LNCaP clone FGC (cell line): Measurements from ENCODE around the gene RDH16.
"Not testable (repeated sequence)": the region's sequence is repeated elsewhere in the genome, so short reads cannot be mapped to it uniquely, and the experiment has no call there.

Experiments
- DNase-seq: peaks from one replicate; pipeline ENCODE4 v3.0.0-alpha.2; 2011; ENCODE audit warnings: low read depth
- H3K4me3 ChIP-seq: 2 replicates; pipeline ENCODE4 v1.5.1; 2011; ENCODE audit warnings: mild to moderate bottlenecking, low read depth, low read length, control low read depth
- TF ChIP-seq, protein P1 (sequence below): IDR thresholded peaks from 2 replicates; pipeline ENCODE4 v1.5.1; 2012; ENCODE audit warnings: mild to moderate bottlenecking; ENCODE audit not compliant: control insufficient read depth, insufficient read depth; ENCODE audit errors: extremely low read depth

RDH16 gene

DNA sequence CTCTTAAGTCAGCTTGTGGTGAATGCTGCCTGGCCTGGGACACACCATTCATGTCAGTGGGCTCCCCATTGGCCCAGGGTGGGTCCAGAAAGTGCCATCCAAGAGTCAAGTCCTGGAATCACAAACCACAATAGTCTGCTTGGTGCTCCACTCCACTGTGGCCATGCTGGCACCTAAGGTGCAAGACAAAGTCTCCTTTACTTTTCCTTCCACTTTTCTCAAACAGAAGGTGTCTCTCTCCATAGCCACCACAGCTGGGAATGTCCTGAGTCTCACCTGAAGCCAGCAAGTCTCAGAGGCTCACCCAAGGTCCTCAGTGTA, 9.0 kb downstream of the RDH16 start:
- DNase-seq, result no peak
- no peak overlapping the region for H3K4me3 ChIP-seq
- TF ChIP-seq, protein P1, sequence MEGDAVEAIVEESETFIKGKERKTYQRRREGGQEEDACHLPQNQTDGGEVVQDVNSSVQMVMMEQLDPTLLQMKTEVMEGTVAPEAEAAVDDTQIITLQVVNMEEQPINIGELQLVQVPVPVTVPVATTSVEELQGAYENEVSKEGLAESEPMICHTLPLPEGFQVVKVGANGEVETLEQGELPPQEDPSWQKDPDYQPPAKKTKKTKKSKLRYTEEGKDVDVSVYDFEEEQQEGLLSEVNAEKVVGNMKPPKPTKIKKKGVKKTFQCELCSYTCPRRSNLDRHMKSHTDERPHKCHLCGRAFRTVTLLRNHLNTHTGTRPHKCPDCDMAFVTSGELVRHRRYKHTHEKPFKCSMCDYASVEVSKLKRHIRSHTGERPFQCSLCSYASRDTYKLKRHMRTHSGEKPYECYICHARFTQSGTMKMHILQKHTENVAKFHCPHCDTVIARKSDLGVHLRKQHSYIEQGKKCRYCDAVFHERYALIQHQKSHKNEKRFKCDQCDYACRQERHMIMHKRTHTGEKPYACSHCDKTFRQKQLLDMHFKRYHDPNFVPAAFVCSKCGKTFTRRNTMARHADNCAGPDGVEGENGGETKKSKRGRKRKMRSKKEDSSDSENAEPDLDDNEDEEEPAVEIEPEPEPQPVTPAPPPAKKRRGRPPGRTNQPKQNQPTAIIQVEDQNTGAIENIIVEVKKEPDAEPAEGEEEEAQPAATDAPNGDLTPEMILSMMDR, result no peak

DNA sequence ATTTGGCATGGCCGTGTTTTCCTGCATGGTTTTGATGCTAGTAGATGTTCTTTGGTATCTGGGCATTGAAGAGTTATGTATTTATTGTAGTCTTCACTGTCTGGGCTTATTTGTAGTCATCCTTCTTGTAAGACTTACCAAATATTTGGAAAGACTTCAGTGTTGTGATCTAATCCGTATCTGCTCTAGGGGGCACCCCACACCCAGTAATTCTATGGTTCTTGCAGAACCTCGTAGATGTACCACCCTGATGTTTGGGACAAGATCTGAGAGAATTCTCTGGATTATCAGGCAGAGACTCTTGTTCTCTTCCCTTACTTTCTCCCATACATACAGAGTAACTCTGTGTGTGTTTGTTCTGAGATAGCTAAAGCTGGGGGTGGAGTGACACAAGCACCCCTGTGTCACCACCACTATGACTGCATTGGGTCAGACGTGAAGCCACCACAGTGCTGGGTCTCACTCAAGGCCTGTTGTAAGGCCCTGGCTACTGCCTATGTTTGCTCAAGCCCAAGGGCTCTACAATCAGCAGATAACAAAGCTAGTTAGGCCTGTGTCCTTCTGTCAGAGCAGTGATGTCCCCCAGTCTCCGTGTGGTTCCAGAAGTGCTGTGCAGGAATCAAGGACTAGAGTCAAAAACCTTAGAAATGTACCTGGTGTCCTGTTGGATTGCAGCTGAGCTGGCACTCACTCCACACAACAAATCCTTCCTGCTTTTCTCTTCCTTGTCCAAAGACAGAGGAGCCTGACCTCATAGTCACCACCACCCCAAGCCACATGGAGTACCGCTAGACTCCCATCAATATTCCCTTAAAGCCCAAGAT, 9.6 kb downstream of the RDH16 start:
- no peak overlapping the region for H3K4me3 ChIP-seq
- TF ChIP-seq, protein P1, result no peak
- DNase-seq, result no peak

- DNase-seq, result no peak
- TF ChIP-seq, protein P1, result no peak
- H3K4me3 ChIP-seq, result no peak overlapping the region
Measured at GRCh38 chr12:56943878-56944277, 13.5 kb downstream of the RDH16 start.

DNA sequence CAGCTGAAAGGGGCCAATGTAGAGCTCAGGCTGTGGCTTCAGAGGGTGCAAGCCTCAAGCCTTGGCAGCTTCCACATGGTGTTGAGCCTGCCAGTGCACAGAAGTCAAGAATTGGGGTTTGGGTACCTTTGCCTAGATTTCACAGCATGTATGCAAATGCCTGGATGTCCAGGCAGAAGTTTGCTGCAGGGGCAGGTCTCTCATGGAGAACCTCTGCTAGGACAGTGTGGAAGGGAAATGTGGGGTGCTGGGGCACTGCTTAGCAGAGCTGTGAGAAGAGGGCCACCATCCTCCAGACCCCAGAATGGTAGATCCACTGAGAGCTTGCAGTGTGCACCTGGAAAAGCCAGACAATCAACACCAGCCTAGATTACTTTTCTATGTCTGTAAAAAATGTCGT, 14.0 kb downstream of the RDH16 start:
- not testable (repeated sequence) for H3K4me3 ChIP-seq, DNase-seq

DNA sequence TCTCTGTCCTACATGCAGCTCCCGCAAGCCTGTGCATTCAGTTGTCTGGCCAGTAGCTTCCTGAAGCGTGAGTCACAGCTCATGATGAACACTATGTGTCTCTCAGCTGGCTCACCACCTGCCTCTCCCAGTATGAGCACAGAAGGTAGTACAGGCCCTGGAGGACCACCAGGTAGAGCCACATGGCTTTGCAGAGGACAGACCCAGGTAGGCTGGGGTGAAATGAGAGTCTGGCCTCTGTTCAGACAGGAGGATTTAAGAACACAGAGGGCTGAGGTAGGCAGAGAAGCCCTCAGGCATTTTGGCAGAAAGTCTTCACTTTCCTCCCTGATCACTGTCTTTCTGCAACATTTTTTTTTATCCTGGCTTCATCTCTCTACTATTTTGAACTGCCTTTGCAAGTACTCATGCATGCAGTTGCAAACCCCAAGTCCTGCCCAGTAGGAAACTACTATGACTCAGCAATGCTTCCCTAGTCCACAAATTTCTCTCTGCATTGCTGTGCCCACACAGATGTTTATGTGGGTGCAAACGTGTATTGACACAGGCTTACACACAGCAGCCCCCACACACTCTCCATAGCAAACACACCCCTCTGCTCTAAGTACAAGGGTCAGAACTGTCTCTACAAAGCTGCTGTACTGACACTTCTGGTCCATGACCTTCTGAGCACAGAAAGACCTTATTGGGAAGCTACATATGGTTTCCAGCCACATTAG, 15.9 kb downstream of the RDH16 start:
- no peak overlapping the region for H3K4me3 ChIP-seq
- no peak for DNase-seq
- TF ChIP-seq, protein P1, result no peak

DNA sequence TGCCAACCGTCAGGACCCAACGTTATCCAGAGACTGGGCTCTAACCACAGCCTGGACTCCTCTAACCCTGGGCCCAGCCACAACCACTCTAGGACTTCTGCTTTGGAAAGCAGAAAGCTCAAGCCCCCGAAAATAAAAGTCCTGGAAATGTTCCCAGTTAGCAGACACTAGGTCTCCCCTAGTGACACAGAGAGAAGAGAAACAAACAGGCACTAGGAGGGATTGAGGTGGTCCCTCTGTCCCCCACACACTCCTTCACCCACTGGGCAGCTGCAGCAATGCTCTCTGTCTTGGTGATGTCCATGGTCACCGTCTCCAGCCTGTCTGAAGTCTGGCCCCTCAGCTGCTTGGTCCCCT, 16.5 kb downstream of the RDH16 start:
- not testable (repeated sequence) for DNase-seq, H3K4me3 ChIP-seq

DNA sequence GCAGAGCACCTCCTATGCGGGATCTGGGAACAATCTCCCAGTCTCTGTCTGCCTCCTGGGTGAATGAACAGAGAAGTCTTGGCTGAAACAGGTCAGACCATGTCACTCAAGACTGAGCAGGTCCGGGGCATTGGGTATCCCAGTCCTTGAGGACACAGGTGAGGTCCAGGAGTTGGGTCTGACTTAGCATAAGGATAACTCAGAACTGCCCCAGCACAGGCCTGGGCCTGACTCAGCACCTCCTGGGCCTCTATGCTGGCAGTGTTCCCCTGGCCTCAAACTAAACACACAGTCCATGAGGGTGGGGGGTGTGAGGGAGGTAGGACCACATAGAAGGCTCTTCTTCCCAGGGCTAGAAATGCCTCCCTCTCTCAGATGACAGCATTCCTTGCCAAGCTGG, 21.7 kb downstream of the RDH16 start:
- no peak overlapping the region for H3K4me3 ChIP-seq
- no peak for DNase-seq
- TF ChIP-seq, protein P1, result no peak

DNA sequence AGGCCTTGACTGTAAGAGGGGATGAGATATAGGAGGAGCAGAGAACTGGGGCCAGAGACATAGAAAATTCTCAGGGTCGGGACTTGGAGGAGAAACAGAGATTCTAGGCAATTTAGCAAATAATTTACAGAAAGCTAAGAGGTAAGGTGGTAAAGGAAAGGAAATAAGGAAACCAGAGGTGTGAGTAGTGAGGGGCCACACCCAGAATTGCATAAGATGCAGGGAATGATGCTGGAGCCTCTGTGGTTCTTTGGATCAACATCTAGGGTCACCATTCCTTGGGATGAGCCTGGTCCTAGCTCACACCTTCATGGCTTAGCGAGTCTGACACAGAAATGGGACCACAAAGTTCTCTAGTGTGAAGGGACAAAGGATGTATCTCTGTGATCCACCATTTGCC, 22.3 kb downstream of the RDH16 start:
- H3K4me3 ChIP-seq, result no peak overlapping the region
- TF ChIP-seq, protein P1, result no peak
- no peak for DNase-seq
